ENCODE results near the gene ACTR3.
A peak's percentile ranks its signal among the peaks of the same experiment; 100 is the strongest.

Gene ACTR3

DNA sequence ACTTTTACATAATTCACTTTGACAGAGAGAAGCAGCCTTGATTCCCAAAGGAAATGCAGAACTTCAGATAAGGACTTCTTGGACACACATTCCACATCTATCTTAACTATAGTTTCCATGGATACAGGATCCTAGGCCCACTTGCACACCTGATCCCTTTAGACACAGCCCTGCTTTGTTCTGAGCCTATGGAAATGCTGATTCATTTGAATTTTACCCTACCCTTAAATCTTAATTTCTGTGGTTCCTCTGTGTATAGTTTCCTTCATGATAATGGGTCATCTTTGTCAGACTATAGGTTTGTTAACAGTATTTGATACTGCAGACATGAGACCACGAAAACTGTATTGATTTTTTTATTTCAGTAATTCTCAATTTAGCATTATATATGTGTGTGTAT lies 77.4 kb downstream of the ACTR3 start:
- DNase-seq, result no peak

DNA sequence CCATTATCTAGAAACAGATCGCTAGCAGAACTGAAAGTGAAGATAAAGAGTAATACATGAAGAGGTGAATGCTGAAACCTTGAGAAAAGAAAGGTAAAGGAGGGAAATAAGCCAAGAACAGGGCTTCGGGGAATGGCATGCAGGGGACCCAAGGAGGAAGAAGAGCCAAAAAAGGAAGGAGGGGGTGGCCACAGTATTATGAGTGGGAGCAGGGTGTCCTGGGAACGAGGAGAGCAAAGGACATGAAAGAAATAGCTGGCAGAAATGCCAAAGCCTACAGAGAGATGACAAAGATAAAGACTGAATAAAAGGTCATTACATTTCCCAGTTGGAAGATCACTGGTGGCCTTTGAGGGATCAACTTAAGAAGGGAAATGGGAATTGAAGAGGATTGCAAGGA lies 82.9 kb downstream of the ACTR3 start:
- no peak for DNase-seq

DNA sequence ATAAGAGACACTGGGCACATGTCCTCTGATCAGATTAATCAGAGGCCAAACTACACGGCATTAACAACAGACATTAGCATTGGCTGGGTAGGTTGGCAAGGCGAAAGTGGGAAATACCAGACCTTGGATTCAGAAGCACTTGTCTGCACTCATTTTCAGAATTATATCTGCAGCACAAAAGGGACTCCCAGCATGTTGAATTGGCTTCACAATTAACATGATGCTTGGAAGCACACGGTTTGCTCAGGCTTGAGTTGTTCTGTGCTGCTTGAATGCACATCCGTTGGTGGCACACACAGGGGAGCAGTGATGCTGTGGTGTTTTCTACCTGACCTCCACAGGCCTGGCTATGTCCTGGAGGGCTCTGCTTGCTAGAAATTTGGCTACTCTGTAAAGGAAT lies 83.9 kb downstream of the ACTR3 start:
- no peak for DNase-seq

DNA sequence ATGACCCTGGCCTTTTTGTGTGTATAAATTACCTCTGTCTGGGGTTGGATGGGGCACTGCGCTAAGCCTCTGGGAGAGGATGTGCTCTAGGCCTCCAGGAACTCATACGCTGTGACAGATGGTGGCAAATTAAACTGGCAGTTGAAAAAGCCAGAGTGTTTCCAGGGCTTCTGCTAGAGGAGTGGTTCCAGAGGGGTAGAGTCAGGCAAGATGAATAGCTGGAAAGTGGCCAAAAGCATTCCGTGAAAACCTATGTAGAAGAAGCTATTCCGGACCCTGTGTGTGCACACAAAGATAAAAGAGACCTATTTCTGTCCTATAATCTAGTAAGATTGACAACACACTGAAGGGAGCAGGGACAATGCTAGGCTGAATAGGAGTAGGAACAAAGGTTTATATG lies 84.8 kb downstream of the ACTR3 start:
- DNase-seq, result no peak

DNA sequence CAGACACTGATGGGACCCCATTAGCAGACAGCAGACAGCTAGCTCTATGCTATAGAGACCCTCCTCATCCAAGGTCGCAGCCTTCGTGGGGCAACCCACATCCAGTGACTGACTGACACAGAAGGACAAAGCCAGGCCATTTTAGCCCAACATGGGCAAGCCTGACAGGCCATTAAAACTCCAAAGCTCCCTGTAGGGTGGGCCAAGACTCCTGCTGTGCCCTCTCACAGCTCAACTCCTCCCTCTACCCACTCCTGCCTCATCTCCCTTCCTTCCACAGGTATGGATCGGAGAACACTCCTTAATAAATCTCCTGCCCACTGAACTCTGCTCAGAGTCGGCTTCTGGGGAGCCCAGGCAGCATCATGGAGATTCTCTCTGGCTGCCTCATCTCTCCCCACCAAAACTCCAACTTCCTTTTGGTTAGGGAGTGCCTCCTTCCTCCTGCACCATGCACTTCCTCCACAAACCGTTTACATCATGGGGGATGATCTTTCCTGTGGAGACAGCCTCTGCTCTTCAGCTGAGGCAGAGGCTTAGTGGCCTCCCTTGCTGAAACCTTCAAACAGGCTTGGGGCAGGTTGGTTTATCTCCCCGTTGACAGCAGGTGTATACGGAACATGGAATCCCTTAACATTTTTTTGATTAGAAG lies 86.5 kb downstream of the ACTR3 start:
- no peak for DNase-seq

DNA sequence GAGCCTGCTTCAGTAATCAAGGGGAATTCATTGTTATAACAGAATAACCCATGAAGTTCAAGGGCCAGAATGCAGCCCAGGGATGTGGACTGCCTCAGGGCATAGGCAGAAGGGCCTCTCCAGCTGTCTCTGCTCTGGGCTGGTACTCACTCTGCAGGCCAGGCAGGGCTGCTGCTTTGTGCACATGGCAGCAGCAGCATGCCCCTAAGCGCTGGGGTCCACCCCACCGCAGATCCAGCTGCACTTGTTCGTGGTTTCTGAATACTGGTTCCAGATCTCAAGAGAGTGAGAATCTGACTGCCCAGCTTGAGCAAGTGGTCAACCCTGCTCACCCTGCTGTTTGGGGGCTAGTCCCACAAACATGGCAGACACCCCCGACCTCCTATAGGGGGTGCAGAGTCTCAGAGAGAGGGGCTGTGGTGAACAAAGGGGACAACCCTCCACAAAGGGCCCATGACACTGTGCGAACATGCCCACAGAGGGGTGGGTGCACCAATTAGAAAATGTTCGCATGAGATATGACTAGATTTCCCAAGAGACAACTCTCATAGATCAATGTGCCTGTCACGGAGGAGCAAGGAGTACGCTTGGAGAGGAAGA lies 87.3 kb downstream of the ACTR3 start:
- no peak for DNase-seq

DNA sequence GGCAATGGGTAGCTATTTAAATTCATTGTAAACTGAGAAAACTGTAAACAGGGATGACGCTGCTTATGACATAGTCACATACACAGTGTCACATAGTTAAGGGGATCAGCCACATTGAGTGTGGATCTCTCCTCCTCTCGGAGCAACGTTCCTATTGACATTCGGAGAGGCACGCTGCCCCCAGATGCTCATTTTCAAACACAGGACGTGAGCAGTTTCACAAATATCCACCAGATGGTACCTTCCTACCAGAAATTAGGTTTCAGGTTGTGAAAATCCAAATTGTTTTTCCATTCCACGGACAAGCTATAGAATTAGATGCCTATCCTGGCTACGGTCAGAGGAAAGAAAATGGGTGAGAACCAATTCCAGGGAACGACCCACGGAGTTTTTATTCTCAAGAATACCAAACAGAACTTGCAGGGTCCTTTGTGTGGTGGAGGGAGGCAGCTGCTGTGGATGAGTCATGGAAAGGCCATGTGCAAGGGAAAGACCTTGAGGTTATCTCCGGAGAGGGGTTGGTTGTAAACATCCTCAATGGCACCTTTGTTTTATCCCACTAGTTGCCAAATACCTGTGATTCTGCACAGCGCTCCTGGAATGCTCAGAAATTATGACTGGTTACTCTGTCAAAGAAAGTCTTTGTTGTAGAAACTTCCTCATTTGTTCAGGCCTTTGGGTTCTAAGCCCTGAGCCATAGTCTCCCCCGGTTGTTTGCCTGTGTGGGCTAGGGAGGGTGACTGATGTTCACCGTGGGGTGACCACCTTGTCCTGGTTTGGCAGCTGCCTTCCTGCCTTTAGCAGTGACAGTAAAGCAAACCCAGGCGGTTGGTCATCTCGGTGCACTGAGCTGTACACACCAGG lies 88.0 kb downstream of the ACTR3 start:
- peak; percentile 54 for DNase-seq

DNA sequence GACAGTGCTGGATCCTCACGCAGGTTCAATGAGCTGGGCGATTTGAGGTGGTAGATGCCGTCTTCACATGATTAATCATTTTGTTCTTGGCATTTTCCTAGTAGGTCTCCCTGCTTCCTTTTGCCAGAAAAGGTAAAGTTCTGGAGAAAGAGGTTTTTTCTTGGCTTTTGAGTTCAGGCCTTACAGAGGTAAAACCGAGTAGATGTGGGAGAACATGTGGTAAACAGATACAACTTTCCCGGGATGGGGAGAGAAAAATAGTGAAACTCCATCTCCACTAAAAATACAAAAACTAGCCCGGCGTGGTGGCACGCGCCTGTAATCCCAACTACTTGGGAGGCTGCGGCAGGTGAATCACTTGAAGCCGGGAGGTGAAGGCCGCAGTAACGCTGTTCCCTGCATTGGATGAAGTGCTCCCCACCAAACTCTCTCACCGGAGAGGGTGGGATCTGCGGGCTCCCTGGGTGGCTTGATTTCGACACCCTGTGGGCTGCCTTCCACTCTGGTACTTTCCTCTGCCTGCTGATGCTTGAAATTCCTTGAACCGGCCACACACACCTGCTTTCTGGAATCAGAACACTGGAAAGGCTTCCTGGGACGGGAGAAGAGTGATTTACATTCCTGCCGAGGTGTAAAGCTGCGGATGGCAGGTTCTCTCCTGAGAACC lies 88.8 kb downstream of the ACTR3 start:
- DNase-seq, result no peak

DNA sequence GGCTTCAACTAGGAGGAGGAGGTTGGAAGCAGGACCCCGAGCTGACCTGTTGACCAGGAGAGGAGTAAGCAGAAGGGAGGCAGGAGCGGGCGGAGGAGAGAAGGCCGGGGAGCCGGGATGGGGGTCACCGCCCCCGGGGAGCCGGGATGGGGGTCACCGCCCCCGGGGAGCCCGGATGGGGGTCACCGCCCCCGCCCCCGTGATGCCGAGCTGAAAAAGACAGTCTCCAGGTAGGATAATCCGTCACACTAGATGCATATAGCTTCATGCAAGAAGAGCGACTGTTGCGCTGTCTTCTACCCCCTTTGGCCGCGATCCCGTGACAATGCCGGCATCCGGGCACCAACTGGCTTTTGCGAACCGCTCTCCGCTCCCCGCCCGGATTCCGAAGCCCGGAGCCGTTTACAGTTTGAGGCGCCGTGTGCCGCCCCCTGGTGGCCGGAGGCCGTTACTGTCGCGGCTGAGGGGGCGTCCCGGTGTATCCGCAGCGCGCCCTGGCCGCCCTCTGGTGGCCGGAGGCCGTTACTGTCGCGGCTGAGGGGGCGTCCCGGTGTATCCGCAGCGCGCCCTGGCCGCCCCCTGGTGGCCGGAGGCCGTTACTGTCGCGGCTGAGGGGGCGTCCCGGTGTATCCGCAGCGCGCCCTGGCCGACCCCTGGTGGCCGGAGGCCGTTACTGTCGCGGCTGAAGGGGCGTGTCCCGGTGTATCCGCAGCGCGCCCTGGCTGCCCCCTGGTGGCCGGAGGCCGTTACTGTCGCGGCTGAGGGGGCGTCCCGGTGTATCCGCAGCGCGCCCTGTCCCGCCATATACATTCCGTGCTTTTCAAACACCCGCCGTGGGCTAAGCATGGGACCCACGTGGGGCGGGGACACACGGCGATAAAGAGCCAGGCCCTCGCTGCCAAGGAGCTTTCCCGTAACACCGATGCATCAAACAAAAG lies 89.6 kb downstream of the ACTR3 start:
- DNase-seq, result no peak

DNA sequence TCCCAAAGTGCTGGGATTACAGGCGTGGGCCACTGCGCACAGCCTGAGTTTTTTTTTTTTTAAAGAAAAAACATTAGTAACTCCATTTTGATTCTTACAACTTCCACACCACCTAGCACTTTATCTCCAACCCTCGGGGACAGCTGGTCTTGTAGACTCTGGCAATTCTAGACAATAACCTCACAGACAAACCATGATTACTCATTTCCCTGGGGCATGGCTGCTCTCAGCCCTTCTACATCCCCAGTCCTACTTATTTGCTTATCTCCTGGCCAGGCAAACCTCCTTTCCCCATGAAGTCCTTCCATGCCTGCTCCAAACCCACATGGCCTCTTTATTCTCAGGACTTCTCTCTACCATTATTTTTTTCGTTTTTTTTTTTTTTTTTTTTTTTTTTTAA lies 91.1 kb downstream of the ACTR3 start:
- DNase-seq, result no peak

DNA sequence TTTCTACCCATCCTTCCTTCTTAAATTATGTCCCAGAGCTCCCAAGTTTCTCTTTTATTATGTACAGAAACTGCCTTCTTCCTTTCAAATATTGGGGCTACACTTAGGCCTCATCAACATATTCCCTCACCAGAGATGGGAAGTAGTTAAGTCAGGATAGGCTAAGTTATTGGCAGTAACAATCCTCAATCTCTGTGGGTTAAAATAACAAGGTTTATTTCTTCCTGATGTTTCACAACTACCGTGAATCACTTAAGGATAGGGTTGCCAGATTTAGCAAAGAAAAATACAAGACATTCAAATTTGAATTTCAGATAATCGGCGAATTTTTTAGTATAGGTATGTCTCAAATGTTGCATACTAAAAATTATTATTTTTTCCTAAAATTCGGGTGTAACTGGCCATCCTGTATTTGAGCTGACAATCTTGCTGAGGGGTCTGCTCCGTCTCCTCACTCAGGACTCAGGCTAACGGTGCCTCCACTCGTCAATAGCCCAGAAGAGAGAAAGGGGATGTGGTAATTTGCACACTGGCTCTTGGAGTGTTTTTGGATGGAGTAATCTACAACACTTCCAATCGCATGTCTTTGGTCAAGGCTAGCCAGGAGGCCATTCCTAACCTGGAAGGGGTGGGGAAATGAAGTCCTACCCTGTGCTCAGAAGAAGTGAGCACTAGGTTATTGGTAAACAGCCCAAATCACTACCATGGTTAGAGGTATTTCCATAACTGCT lies 91.7 kb downstream of the ACTR3 start:
- no peak for DNase-seq

DNA sequence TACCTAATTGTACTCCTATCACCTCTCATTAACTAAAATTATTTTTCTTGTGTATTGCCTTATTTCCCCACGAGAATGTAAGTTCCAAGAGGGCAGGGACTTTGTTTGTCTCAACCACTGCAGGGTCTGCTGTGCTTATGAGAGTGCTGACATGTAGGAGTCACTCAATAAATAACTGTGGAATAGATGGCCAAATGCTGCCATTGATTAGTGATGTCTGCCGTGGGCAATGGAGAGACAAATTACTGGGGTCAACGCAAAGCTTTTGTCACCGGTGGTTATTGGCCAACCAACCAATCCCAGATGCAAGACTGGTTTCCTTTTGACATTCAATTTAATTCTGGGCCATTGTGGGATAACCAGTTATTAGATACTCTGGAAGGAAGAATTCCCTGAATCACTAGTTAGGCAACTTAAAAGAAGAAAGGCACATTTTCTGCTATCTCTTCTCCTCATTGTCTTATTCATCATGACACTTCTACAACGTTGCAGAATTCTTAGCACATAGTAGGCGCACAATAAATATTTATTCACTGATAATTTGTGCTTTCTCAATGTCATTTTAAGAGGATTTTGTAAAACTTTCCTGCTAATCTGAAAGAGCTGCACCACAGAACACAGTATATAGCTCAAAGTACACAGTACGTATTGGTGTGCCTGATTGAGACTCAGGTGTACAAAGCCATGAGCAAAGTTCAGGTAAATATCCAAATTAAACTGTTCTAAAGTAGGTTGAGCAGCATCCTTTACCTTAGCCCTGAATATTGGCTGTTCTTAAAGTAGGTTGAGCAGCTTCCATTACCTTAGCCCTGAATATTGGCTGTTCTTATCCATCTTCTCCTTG lies 95.9 kb downstream of the ACTR3 start:
- DNase-seq, result no peak

DNA sequence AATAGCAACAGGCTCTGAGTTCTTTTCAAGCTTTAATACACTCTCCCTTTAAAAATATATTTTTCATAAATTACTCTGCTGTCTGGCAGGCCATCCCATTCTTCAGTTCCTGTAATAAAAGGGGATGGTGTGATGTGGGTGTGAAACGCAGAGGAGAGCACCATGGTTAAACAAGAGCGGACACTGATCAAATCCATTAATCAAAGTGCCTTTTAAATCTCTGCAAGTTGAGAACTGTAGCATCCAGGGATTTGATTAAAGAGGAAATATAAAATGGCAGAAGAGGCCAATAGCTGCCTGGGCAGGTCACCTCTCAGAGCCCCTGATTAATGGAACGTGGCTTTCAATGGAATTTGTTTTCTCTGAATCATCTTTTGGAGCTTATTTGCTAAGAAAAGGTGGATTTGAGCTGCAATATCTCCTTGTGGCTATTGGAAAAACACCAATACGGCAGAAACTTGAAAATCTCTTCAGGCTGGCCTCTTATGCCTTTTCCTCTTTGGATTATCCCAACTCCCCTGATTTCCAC lies 96.9 kb downstream of the ACTR3 start:
- DNase-seq, result no peak

DNA sequence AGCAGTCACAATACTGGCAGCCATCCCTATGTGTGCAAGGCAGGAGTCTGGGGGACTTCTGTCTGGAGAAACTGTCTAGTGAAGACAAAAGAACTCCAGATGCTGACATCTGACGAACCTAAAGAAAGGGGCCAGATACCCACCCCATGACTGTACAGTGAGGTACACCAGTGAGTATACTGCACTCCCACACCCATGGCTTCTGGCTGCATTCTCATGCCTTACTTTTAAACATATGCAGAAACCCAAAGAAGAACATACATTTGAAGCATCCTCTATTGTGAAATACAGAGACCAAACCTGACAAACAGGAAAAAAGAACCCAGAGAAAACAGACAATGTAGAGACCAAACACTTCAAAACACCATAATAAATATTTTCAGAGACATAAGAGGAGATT lies 102.2 kb downstream of the ACTR3 start:
- no peak for DNase-seq

DNA sequence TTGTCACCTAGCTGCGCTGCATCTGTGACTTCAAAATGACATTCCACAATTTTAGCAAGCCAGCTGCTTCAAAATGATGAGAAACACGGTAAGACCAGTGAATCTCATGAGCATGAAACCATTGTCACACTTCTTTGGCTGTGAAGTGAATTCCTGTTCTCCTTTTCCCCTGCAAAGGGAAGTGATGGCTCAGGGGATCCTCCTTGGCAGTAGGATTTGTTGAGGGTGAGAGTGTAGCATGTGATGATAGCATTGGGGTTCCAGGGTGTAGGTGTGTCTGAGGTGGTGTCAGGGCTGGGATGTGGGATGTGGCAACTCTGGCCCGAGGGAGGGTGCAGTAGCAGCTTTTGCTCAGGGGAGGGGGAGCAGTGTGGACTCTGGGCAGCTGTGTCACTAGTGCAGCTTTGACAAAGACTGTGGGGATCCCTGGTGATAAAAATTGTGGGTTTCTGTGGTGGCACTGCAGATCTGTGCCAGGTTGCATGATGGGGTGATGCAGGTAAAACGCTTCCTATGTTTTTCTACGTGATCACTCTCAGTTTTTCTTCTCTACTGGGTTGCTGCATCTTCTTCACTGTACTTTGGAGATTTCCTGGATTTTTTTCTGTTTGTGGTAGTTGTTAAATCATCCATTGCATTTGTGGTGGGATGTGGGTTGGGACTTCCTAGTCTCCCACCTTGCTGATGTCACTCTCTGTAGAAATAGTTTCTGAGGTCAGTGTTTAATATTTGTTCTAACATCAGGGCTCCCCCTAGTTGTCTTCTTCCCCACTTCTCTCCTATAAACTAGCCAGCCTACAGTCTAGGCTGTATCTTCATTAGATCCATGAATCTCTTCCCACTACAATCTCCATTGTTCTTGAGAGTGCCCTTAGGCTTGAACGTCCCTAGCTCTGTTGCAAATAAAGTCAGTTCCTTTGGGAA lies 107.0 kb downstream of the ACTR3 start:
- no peak for DNase-seq

DNA sequence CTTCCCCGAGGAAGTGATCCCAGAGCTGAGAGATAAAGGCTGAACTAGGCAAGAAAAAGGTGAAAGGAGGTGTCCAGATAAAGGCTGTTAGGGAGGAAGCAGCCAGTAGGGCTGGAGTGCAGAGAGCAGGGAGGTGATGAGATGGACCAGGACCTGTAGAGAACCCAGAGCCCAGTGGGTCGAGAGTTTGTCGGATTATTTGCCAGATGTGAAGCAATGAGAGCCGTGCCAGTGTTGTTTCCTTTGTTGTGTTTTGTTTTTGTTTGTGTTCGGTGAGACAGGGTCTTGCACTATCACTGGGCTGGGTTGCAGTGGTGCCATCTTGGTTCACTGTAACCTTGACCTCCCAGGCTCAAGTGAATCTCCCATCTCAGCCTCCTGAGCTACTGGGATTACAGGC lies 111.3 kb downstream of the ACTR3 start:
- no peak for DNase-seq

DNA sequence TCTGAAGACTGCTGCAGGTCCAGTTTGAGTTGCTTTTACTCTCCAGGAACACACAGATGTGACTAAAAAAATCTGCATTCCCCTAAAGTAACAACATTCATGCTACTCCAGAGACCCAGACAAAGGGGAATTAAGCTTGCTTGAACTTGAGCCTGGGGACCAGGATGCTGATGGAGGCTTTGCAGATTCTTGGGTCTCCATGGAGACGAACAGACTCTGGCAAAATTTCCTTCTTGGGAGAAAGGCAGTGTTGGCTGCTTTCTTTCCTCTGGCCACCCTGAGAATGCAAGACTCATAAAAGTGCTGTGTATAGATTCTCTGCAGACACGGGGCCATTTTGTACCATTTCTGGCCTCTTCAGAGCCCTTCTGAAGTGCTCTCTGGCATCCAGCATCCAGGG lies 112.0 kb downstream of the ACTR3 start:
- DNase-seq, result no peak

DNA sequence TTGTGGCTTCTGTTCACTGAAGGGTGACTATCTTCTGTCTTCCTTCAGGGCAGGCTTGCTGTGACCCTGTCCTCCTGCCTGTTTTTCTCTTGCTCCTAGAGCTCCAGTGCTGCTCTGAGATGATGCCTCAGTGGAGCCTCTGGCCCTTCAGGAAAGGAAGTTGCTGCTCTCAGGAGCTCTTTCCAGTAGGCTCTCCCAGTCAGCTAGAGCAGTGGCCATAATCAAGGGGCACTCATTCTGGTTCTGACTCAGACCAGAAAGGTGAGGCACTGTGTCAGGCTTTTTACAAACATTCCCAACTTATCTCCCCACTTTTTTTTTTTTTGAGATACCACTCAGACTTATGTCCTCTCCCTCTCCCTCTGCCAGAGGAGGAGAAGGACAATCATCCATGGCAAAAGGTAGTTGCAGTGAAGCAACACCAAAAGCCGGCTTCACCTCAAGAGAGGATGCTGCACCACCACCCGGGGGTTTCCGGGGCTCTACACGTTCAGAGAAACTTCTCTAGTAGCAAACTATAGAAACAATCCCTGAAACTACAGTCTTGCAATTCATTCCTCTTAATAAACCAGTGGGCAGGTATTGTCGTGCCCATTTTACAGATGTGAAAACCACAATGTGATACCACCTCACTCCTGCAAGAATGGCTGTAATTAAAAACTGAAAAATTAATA lies 115.4 kb downstream of the ACTR3 start:
- DNase-seq, result no peak

DNA sequence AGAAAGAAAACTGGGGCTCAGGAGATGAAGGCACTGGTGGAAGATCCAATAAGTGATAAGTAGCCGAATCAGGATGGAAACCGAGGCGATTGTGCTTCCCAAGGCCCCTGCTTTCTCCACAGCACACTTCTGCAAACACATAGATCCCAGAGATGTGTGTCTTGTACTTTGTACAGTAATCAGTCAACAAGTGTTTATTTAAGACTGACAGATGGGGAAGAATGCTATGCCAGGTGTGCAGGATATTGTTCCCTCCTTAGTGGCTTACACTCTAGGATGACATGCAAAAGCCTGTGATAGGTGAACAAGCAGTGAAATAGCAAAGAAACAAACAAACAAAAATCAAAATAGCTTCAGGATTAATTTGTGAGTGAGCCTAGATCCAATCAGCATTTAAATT lies 116.6 kb downstream of the ACTR3 start:
- DNase-seq, result no peak

Measured in NCI-H1048 (cell line).